Parathyroid adenoma (tissue), 2 donors: Measurements from ENCODE around the gene RSU1.

Experiments
- H2AFZ ChIP-seq: fragments of 300-600 bp; sonication (generic); one replicate; pipeline ENCODE4 v1.7.0; 2017; ENCODE audit warnings: antibody characterized with exemption, mild to moderate bottlenecking
- H3K27ac ChIP-seq: fragments of 300-600 bp; sonication (generic); one replicate; pipeline ENCODE4 v1.7.0; 2017
- H3K27me3 ChIP-seq: fragments of 300-600 bp; sonication (generic); one replicate; pipeline ENCODE4 v1.7.0; 2017; ENCODE audit warnings: low read length; ENCODE audit not compliant: control insufficient read depth, insufficient read depth
- H3K36me3 ChIP-seq: fragments of 300-600 bp; sonication (generic); one replicate; pipeline ENCODE4 v1.7.0; 2017; ENCODE audit warnings: low read length; ENCODE audit not compliant: control insufficient read depth, insufficient read depth
- H3K4me1 ChIP-seq: fragments of 300-600 bp; sonication (generic); one replicate; pipeline ENCODE4 v1.7.0; 2017; ENCODE audit warnings: control low read depth
- H3K4me2 ChIP-seq: fragments of 300-600 bp; sonication (generic); one replicate; pipeline ENCODE4 v1.7.0; 2017; ENCODE audit warnings: low read length
- H3K4me3 ChIP-seq: fragments of 300-600 bp; sonication (generic); one replicate; pipeline ENCODE4 v1.7.0; 2017; ENCODE audit warnings: low read depth, low read length
- H3K79me2 ChIP-seq: fragments of 300-600 bp; sonication (generic); one replicate; pipeline ENCODE4 v1.7.0; 2017; ENCODE audit warnings: control low read depth
- H3K9ac ChIP-seq: fragments of 300-600 bp; sonication (generic); one replicate; pipeline ENCODE4 v1.7.0; 2017; ENCODE audit warnings: mild to moderate bottlenecking
- H3K9me3 ChIP-seq: fragments of 300-600 bp; sonication (generic); one replicate; pipeline ENCODE4 v1.7.0; 2017; ENCODE audit warnings: low read length; ENCODE audit not compliant: control insufficient read depth
- TF ChIP-seq, protein P1 (sequence below): fragments of 300-600 bp; sonication (generic); IDR thresholded peaks from one replicate; pipeline ENCODE4 v1.7.0; 2017; ENCODE audit warnings: antibody characterized with exemption, mild to moderate bottlenecking
- donor health status: primary hyperparathyroidism.

RSU1 gene

DNA sequence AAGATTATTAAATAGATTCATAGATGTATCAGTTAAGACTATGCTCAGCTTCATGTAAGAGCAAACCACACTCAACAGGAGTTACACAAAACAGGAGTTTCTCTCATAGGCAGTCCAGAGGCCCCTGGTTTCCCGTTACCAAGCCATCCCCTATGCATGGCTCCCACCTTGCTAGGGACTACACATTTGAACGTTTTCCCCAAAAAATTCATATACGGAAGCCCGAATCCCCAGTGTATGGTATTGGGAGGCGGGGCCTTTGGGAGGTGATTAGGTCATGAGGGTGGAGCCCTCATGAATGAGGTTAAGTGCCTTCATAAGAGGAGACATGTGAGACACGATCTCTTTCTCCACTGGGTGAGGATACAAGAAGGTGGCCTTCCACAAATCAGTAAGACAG is 29.1 kb downstream of the RSU1 start:
- TF ChIP-seq, protein P1, sequence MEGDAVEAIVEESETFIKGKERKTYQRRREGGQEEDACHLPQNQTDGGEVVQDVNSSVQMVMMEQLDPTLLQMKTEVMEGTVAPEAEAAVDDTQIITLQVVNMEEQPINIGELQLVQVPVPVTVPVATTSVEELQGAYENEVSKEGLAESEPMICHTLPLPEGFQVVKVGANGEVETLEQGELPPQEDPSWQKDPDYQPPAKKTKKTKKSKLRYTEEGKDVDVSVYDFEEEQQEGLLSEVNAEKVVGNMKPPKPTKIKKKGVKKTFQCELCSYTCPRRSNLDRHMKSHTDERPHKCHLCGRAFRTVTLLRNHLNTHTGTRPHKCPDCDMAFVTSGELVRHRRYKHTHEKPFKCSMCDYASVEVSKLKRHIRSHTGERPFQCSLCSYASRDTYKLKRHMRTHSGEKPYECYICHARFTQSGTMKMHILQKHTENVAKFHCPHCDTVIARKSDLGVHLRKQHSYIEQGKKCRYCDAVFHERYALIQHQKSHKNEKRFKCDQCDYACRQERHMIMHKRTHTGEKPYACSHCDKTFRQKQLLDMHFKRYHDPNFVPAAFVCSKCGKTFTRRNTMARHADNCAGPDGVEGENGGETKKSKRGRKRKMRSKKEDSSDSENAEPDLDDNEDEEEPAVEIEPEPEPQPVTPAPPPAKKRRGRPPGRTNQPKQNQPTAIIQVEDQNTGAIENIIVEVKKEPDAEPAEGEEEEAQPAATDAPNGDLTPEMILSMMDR, result no peak
- Histone ChIP-seq H3K79me2 (peaks cover 2% of the 10 kb centered on the region), H3K27me3 (no peaks in the 10 kb centered on the region), H2AFZ (no peak overlapping the region), H3K9ac (no peak overlapping the region), H3K4me3 (no peak overlapping the region), H3K27ac (no peak overlapping the region), H3K36me3 (no peaks in the 10 kb centered on the region), H3K4me2 (no peak overlapping the region), H3K4me1 (no peaks in the 10 kb centered on the region), H3K9me3 (no peaks in the 10 kb centered on the region)

DNA sequence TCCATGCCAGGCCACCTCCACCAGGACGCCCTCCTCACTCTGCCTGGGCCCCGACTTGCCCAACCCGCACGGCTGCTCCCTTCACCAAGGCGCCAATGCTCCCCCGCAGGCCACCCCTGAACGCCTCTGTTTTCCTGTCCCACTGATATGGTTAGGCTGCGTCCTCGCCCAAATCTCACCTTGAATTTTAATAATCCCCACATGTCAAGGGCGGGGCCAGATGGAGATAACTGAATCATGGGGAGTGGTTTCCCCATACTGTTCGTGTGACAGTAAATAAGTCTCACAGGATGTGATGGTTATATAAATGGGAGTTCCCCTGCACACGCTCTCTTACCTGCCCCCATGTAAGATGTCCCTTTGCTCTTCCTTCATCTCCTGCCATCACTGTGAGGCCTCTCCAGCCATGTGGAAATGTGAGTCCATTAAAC is 29.8 kb downstream of the RSU1 start:
- no peaks in the 10 kb centered on the region for H3K36me3 ChIP-seq
- H3K4me3 ChIP-seq, result no peak overlapping the region
- no peak overlapping the region for H3K4me2 ChIP-seq
- peaks cover 2% of the 10 kb centered on the region for H3K79me2 ChIP-seq
- H3K9me3 ChIP-seq, result no peaks in the 10 kb centered on the region
- no peak overlapping the region for H2AFZ ChIP-seq
- TF ChIP-seq, protein P1, result no peak
- no peak overlapping the region for H3K9ac ChIP-seq
- no peak overlapping the region for H3K27ac ChIP-seq
- no peaks in the 10 kb centered on the region for H3K27me3 ChIP-seq
- no peaks in the 10 kb centered on the region for H3K4me1 ChIP-seq

DNA sequence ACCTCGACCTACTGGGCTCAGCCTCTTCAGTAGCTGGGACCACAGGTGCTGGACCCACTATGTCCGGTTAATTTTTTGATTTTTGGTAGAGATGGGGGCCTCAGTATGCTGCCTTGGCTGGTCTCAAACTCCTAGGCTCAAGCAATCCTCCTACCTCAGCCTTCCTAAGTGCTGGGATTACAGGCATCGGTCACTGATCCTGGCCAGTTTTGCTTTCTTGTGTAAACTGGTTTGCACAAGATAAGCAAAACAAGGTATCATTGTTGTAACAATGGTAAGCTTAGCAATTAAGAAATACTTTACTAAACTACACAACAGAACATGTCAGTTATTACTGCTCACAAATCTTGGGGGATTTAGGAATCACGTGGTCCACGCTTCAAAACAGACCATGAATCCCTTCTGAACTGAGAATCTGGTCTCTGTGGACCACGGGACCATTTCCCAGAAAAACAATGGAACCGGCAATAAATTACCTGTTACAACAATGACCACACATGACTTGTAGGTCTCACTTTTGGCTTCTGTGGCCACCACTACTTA is 36.8 kb downstream of the RSU1 start:
- Histone ChIP-seq H3K79me2 (peaks cover 2% of the 10 kb centered on the region), H3K4me1 (no peaks in the 10 kb centered on the region), H3K4me3 (no peak overlapping the region), H3K9me3 (no peaks in the 10 kb centered on the region), H3K36me3 (no peaks in the 10 kb centered on the region), H3K9ac (no peak overlapping the region), H3K27me3 (no peaks in the 10 kb centered on the region), H2AFZ (no peak overlapping the region), H3K27ac (no peak overlapping the region), H3K4me2 (no peak overlapping the region)
- TF ChIP-seq, protein P1, result no peak

DNA sequence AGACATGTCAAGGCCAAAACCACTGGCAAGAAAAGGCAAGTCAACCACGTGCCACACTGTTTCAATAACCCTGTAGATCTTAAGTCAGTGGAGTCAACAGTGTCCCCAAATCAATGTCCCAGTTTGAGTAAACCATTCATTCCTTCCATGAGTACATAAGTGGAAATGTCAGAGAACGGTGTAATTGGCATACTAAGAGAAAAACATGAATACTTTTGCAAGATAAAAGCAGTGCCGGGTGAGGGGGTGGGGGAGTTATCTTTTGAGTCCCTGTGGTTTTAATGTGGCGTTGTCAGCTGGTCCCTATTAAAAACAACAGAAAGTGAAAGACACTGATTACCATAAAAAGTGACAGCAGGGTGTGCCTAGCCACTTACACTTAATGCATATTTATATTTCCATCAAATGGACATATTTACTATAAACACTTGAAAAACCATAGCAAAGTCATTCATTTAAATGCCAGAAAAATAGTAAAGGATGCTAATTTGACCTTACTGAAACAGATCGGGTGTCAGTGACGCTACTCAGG is 37.8 kb downstream of the RSU1 start:
- H3K9me3 ChIP-seq, result no peaks in the 10 kb centered on the region
- no peaks in the 10 kb centered on the region for H3K27me3 ChIP-seq
- H3K36me3 ChIP-seq, result no peaks in the 10 kb centered on the region
- H3K9ac ChIP-seq, result no peak overlapping the region
- H3K4me1 ChIP-seq, result no peaks in the 10 kb centered on the region
- H3K4me2 ChIP-seq, result no peak overlapping the region
- no peak overlapping the region for H3K27ac ChIP-seq
- H2AFZ ChIP-seq, result no peak overlapping the region
- H3K79me2 ChIP-seq, result peaks cover 2% of the 10 kb centered on the region
- TF ChIP-seq, protein P1, result no peak
- no peak overlapping the region for H3K4me3 ChIP-seq
